Right renal cortex interstitium (tissue), 3 donors: ENCODE measurements around the gene FAM216A. TPM values are rescaled to one million over a fixed set of nuclear protein-coding genes. Genes with fewer than 3 reads are reported as not detected.
"Not testable (repeated sequence)": the region's sequence is repeated elsewhere in the genome, so short reads cannot be mapped to it uniquely, and the experiment has no call there.

ENCODE experiments used
- DNase-seq, 3 donors: peaks; one replicate each; pipeline ENCODE4 v3.0.0-alpha.2; 2013; ENCODE audit warnings: low read depth in 3 of 3, low spot score in 2 of 3
- polyA plus RNA-seq, 3 donors: library from polyadenylated mRNA; unstranded; fragments of 120-200 nt; gene quantifications; one replicate each; pipeline ENCODE4 v1.2.1, GENCODE V29; 2013; ENCODE audit not compliant: insufficient read length in 3 of 3

The FAM216A gene
- polyA plus RNA-seq, 3 donors: 16.2 to 18.6 (median 16.6) TPM

DNA sequence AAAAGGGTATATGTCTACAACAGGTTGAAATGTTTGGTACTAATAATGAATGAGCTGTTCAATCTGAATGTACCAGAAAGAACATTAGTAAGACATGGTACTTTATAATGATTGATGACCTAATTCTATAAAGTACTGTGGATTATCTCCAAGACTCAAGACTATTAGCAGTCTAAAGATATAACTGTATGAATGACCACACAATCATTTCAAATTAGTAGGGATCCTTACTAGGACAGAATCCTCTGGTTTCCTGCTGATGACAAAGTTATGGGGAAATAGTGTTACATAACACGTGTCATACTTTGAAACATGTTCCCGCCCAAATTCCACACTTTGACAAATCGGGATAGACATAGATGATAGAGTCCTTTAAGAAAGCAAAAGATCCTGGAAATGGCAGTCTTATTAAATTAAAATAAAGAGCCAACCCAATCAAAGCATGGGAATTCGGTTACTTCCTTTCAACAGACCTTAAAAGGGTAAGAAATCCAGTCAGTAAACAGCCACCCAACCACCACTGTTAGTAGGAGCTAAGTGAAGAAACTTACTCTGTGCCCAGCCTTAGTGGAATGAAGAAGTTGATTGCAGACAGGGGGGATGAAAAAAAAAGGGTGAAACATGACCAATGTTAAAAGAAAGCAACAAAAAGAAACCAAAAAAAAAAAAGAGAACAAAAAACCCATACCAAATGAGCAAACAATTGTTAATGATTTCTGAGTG lies 30.5 kb downstream of the FAM216A start:
- DNase-seq: no peak

DNA sequence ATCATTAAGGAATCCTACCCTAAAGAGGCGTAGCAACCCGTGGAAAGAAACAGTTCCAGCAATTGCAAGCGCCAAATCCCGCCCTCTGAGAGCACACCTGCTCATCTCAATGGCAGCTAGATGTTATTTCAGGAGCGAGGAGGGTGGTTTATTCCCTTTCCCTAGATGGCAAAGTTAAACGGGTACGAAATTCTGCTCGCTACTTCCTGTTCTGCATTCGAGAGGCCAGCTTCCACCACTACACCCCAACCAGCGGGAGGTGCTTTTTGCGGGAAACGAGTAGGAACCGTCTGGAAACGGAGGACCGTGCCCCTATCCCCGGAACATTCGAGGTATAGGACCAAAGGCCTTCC lies 32.7 kb downstream of the FAM216A start:
- DNase-seq: peak in 2 of 3 donors; percentile 17 to 27

DNA sequence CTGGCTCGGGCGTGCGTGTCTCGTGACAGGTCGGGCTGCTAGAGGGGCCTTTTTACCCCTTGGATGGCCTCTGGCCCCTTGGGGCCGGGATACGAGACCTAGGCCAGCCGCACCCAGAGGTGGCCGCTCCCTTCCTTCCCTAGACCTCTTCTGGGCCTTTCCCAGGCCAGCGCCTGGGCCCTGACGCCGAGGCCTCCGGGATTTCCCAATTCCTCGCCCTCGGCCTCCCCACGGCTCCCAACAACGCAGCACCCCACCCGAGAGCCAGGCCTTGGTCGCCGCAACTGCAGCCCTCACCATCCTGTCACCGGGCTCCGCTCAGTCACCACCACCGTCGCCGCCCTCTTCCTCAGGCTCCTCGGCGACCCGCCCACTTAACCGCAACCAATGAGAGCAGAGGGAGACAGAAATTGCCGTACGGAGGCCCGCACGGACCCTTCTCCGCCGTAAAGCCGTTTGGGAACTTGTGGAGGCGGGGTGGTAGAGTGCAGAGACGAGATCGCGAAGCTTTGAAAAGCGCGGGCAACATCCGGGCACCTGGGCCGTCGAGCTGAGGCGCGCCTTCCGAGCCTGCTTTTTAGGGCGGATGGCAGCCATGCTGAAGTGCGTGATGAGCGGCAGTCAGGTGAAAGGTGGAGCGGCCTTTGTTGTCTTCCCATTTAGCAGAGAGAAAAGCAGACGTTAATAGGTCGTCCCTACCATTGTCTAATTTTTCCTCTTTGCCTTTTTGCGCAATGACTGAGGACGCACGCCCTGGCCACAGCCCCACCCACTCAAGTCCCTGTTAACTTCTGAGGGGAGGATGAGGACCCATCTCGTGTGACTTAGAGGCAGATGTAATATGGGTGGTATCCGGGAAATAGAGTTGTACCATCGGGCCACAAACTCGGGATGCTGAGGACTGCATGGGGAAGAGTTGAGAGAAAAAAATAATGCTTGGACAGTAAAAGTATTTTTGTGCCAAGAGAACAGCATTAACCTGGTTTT lies 33.4 kb downstream of the FAM216A start, which contains the start of the genes RAD9B and VPS29:
Gene RAD9B (plus strand): TSS at position 580 of the 987 bp plus-strand sequence. CDS start 7 bp downstream, at position 587.
Gene VPS29 (minus strand): TSS at position 360 of the 987 bp plus-strand sequence. CDS start 60 bp downstream, at position 300.
- DNase-seq: peak; percentile 93 to 97 (median 93)

DNA sequence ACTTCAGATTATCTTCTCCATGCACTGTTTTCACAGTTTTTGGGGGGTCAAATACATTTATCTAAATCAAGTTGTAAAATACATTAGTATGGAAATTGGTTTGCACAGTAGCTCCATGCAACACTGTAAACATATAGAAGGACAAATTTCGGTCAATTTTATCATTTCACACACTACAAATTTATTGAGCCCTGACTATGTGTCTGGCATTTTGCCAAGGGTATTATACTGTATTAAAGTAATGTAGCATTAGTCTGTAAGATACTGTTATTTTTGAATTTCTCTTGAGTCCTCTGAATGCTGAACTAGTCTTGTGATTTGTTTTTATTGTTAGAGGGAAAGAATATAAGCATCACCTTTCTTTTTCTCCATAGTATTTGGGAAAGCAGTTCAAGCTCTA lies 34.8 kb downstream of the FAM216A start:
- no peak for DNase-seq

DNA sequence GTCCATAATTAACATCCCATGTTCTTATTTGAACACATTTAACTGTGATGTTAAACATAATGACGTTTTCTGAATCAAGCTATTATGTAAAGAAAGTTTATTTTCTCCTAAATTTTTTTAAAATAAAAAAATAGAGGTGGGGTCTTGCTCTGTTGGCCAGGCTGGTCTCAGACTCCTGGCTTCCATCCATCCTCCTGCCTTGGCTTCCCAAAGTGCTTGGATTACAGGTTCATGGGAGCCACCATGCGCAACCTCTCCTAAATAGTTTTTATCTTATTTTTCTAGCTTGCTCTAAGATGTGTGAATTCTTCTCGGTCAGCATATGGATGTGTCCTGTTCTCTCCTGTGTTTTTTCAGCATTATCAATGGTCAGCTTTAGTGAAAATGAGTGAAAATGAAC lies 36.7 kb downstream of the FAM216A start:
- DNase-seq: no peak

DNA sequence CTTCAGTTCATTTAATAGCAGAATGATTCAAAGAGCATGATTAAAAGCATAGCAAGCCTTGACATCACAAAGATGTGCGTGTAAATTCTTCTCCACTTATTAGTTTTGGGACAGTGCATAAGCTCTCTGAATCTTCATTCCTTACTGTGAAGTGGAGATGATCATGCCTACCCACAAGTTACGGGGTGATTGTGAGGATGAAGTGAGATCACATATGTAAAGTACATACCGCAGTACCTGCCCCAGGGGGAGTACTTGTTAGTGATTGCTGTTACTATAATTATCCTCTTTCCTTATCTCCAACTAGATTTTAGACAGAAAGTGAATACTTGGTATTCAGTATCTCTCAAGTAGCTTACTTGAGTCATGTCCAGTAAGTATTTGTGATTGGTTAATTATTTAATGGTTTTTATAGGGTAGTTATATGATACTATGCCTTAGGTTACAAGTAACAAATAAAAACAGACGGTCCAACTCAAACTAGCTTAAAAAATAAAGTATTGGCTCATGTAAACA lies 39.5 kb downstream of the FAM216A start:
- DNase-seq: no peak

DNA sequence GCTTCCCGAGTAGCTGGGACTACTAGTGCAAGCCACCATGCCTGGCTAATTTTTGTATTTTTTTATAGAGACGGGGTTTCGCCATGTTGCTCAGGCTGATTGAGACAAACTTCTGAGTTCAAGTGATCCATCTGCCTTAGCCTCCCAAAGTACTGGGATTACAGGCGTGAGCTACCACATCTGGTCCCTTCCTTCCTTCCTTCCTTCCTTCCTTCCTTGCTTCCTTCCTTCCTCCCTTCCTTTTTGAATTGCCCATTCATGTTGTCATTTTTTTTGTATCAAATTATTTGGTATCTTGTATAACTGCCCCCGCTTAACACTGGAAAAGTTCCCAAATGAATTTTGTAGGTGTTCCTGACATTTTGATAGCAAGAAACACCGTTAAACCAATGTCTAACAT lies 45.2 kb downstream of the FAM216A start:
- no peak for DNase-seq

DNA sequence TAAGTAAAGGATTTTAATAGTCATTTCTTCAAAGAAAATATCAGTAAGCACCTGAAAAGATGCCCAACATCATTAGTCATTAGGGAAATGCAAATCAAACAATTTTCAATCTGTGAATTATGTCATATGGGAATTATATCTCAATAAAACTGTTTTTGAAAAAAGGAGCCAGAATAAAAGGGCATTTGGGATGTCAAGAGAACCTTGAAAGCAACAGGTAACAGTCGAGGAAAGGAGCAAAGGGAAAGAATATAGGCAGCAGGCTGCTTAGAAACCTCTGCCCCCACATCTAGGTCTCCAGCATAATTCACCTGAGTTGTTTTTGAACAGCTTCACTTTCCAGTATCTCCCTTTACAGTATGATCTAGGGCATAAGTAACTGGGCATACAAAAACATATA lies 45.7 kb downstream of the FAM216A start:
- no peak for DNase-seq

DNA sequence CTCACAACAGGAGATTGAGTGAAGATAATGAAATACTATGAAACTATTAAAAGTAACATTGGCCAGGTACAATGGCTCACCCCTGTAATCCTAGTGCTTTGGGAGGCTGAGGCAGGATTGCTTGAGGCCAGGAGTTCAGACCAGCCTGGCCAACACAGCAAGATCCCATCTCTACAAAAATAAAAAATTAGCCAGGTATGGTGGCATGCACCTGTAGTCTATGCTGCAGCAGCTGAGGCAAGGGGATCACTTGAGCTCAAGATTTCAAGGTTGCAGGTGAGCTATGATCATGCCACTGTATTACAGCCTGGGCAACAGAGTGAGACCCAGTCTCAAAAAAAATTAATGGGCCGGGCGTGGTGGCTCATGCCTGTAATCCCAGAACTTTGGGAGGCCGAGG lies 48.4 kb downstream of the FAM216A start:
- DNase-seq: no peak

DNA sequence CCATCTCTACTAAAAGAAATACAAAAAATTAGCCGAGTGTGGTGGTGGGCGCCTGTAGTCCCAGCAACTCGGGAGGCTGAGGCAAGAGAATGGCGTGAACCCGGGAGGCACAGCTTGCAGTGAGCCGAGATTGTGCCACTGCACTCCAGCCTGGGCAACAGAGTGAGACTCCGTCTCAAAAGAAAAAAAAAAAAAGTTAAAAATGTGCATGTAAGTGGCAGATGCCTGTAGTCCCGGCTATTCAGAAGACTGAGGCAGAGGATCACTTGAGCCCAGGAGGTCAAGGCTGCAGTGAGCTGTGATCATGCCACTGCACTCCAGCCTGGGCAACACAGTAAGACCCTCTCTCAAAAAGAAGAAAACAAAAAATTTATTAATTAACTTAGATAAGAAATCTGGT lies 49.4 kb downstream of the FAM216A start:
- not testable (repeated sequence) for DNase-seq

DNA sequence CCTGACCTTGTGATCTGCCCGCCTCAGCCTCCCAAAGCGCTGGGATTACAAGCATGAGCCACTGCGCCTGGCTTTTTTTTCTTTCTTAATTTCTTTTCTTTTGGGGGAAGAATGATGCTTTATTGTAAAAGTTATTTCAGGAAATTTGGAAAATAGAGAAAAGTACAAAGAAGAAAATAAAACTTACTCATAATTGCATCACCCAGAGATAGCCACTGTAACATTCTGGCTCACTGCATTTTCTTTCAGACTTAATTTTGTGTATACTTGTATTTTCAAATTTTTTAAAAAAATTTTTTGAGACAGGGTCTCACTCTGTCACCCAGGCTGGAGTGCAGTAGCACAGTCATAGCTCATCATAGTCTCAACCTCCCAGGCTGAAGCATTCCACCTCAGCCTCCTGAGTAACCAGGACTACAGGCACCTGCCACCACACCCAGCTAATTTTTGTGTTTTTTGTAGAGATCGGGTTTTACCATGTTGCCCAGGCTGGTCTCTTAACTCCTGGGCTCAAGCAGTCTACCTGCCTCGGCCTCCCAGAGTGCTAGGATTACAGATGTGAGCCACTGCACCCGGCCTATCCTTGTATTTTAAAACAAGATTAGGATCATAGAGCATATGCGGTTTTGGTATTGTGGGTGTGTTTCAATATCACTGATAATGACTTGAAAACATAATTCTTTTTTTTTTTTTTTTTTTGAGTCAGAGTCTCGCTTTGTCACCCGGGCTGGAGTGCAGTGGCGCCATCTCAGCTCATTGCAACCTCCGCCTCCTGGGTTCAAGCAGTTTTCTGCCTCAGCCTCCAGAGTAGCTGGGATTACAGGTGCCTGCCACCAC lies 52.4 kb downstream of the FAM216A start:
- not testable (repeated sequence) for DNase-seq

DNA sequence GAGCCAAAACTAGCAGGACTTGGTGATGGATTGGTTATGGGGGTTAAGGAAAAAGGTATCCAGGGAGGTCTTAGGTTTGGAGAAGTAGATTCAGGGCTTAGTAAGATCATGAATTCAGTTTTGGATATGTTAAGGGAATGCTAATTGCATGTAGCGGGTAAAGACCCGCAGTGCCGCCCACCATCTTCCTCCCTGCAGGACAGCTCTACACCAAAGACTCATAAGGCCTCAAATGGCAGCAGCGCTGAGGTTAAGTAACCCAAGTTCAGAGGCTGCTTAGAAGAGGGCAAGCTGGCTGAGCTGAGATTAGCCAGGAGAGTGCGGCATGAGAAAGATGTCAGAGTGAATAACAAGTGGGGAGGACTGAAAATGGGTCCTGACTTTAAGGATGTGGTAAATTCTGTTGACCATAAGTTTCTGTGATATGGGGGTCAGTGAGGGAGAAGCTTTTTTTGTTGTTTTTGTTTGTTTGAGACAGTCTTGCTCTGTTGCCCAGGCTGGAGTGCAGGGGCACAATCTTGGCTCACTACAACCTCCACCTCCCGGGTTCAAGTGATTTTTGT lies 59.7 kb downstream of the FAM216A start:
- DNase-seq: no peak

DNA sequence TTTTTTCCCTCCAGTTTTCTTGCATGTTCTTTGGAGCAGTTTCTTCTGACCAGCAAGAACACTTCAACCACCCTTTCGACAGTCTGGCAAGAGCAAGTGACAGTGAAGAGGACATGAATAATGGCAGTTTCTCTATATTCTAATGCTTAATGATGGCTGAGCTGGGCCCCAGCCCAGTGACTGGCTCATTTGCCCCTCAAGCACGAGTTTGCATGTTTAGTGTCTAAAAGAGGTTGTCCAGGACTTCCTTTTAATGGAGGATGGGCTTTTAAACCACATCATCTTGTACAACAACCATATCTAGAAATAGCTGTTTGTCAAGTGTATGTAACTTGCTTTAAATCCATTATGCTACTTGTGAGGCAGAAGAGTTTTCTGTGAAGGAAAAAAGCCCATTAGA lies 61.9 kb downstream of the FAM216A start:
- no peak for DNase-seq

DNA sequence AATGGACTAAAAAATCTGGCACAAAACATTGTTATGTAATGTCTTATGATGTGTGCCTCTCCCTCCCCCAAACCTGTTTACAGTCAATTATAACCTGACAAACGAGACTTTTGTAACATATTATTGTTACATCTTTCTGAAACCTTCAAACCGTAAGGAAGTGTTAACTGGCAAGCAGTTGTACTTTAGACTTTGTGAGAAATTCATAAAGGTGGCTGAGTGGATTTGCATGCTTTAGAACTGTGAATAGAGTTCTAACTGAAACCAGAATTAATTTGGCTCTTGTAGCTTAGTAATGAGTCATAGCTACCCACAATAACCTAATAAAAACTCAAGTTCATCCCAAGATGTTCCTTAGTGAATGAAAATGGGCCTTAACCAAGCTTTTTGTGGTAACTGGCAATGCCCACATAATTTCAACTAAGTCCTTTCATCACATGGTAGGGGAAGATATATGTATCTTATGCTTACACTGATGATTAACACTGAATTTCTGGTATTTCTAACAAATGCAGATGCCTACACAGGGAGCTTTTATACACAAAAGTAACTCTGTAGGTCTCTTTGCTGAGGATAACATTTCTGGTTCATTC lies 63.2 kb downstream of the FAM216A start:
- no peak for DNase-seq

DNA sequence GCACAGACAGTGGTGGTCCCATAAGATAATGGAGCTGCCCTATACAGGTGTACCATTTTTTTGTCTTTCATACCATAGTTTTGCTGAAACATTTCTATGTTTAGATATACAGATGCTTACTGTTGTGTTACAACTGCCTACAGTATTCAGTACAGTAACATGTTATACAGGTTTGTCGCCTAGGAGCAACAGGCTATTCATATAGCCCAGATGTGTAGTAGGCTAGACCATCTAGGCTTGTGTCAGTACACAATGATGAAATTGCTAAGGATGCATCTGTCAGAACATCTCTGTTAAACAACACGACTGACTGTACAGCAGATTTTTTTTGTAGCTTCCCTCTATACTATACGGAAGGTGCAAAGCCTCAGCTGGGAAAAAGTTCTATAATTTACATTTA lies 64.0 kb downstream of the FAM216A start:
- no peak for DNase-seq

DNA sequence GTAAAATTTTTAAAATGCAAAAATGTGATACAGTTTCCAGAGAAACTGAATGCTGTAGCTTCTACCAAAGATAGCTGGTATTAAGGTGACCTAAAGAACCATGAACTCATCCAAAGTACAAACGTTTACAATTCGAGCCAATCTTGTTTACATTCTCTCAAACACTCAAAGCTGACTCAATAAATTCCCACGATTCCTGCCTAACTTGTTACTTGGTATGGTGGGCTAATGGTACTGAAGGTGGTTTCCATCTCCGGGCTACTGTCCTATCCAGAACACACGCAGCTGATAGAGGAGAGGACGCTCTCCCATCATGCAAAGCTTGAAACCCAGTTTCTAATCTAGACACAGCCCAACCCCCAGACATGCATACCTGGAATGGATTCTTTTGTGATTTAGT lies 65.0 kb downstream of the FAM216A start:
- no peak for DNase-seq

DNA sequence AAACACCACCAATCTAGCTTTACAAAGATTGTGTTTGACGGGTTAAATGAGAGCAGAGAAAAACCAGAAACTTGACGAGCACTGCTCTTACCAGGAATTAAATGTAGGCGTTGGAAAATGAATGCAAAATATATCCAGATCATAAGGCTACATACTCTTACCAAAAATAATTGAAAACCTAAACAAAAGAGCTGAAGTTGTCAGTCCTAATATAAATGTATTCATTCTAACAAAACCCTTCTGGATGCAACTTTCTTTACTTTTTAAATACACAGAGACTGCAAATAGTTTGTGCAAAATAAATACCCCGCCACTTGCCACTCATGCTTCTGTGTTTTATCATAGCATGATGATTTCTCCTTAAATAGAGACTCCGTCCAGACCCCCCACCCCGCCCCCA lies 66.2 kb downstream of the FAM216A start:
- no peak for DNase-seq

DNA sequence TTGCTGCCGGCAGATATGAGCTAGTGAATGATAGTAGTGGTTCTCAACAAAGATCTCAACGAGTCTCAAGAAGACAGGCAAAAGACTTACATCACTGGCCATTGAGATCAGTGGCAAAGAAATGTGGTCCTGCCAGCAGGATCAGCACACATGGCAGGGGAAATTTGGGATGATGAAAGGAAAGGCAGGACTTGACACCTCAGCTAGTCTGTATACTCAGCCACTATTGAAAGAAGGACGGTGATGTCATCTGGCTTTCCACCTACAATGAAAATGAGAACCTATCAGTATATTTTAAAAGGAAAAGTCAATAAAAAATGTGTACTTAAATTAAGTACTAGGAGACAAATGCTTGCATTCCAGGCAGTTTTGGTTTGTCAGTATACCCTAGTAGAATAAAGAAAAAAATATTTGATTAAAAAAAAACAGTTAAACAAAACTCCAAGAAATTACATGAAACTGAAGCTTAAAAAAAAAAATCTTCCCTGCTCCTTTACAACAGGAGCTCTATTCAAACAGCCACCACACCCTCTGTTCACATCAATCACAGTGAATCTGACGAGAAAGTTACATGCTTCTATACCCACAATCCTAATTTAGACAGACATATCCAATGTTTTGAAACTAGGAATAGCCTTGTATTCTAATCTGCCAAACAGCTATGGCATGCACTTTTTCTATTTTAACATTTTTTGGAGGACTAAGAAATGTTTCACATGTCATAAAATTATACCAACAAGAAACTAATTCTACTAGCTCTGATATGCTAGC lies 68.4 kb downstream of the FAM216A start:
- DNase-seq: no peak
